ENCODE results near the gene NAIF1.
"Not testable (repeated sequence)": the region's sequence is repeated elsewhere in the genome, so short reads cannot be mapped to it uniquely, and the experiment has no call there.

The NAIF1 gene

GRCh38 chr9:128054087-128054486 is 13.0 kb downstream of the NAIF1 start:
- no peak for TF ChIP-seq CTCF (IDR thresholded peaks at IDR 0.05; ENCODE audit: insufficient read depth, missing control alignments)
- DNase-seq (ENCODE audit: insufficient read length, low spot score) (no peak), FAIRE-seq (no peak)

GRCh38 chr9:128053560-128053959 is 13.6 kb downstream of the NAIF1 start:
- FAIRE-seq (no peak), DNase-seq (ENCODE audit: insufficient read length, low spot score) (no peak)
- TF ChIP-seq CTCF (IDR thresholded peaks at IDR 0.05; ENCODE audit: insufficient read depth, missing control alignments), result no peak

DNA sequence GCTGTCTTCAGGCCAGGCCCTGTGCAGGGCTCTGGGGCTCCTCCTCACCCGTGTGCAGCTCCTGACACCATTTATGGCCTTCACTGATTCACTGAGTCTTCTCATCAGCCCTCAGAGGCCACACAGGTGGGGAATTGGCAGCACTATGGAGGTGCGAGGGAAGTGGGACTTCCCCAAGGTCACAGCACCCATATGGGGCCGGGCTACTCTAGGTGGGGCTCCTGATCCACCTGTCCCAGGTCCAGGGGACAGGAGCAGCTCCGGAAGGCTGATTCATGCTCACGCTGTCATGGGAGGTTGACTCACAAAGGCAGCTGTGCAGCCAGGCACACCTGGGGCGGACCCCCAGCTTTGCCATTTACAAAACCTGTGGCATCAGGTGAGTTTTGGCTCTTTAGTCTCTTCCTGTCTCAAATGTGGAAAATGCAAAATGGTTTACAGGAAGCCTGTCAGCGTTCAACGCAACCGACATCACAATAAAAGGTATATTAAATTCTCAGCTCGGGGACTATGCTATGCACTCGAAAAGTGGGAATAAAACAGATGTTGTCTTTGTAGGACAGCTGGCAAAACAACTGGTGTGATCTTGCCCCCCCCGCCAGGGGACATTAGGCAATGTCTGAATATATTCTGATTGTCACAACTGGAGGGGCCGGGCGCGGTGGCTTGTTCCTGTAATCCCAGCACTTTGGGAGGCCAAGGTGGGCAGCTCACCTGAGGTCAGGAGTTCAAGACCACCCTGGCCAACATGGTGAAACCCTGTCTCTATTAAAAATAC is 15.0 kb downstream of the NAIF1 start:
- TF ChIP-seq CTCF (IDR thresholded peaks at IDR 0.05; ENCODE audit: insufficient read depth, missing control alignments), result no peak
- FAIRE-seq, result no peak
- no peak for DNase-seq (ENCODE audit: insufficient read length, low spot score)

DNA sequence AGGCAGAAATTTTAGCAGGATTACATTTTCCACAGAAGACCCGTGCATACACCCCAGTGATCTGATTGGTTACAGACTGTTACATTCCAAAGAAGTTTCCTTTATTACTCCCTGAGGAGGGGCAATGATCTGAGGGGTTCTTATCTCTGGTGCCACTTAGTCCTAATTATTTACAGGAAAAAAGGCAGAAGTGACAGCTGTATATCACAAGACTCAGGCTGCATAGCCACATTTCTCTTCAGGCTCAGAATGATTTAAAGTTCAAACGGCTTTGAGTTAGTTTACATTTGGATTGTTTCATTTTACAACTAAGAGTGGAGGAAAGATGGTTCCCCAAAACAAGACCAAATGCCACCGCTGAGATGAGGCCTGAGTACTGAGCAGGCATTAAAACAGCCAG is 17.3 kb downstream of the NAIF1 start:
- no peak for TF ChIP-seq CTCF (IDR thresholded peaks at IDR 0.05; ENCODE audit: insufficient read depth, missing control alignments)

DNA sequence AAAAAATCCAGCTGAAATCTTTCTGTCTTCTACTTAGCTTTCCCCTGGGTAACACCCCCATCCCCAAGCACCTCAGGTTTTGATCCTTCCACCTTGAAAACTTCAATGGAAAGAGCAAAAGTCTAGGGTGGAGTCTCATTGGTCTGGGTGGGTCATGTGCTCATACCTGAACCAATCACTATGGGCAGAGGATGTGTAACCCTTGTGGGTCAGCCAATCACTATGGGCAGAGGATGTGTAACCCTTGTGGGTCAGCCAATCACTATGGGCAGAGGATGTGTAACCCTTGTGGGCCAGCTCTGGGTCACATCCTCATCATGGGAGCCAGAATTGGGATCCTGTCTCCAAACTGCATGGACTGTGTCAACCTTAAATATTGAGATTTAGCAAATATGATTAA is 18.5 kb downstream of the NAIF1 start:
- FAIRE-seq, result no peak
- DNase-seq (ENCODE audit: insufficient read length, low spot score), result no peak
- TF ChIP-seq CTCF (IDR thresholded peaks at IDR 0.05; ENCODE audit: insufficient read depth, missing control alignments), result no peak

More for the DNA sequence above, 17.3 kb downstream of the NAIF1 start:
- DNase-seq (ENCODE audit: insufficient read length, low spot score) (no peak), FAIRE-seq (no peak)

DNA sequence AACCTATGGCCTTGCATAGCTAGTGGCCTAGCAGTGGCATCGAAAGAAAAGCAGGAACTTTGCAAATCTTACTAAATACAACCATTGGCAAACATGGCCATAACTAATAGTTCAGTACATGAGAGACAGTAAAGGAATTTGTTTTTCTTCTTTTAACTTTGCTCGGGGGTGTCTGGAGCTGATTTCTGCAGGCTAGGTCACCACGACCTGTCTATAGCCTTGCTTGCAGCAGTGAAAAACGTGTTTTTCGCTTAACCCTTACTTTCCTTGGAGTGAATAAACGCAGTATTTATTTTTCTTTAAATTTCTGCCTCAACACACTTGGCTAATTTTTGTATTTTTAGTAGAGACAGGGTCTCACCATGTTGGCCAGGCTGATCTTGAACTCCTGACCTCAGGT is 19.9 kb downstream of the NAIF1 start:
- FAIRE-seq, result no peak
- TF ChIP-seq CTCF (IDR thresholded peaks at IDR 0.05; ENCODE audit: insufficient read depth, missing control alignments), result no peak

DNA sequence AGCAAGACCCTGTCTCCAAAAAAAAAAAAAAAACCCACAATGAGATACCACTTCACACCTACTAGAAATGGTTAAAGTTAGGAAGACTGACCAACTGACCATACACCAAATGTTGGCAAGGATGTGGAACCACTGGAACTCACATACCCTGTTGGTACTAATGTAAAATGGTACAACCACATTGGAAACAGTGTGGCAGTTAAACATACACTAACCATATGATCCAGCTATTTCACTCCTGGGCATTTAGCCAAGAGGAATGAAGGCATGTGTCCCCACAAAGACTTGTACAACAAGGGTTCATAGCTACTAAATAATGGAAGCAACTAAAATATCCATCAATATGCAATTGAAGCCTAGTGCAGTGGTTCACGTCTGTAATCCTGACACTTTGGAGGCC is 21.3 kb downstream of the NAIF1 start:
- no peak for DNase-seq (ENCODE audit: insufficient read length, low spot score)
- no peak for FAIRE-seq
- TF ChIP-seq CTCF (IDR thresholded peaks at IDR 0.05; ENCODE audit: insufficient read depth, missing control alignments), result no peak

More for the DNA sequence above, 19.9 kb downstream of the NAIF1 start:
- DNase-seq (ENCODE audit: insufficient read length, low spot score), result no peak

GRCh38 chr9:128045409-128045808 is 21.7 kb downstream of the NAIF1 start:
- not testable (repeated sequence) for DNase-seq (ENCODE audit: insufficient read length, low spot score); FAIRE-seq

Data from D721Med (cell line).